D721Med (cell line): ENCODE results near the gene LRP3.
"Not testable (repeated sequence)": the region's sequence is repeated elsewhere in the genome, so short reads cannot be mapped to it uniquely, and the experiment has no call there.

Experiments used
- DNase-seq: peaks from one replicate; pipeline ENCODE4 v3.0.0; 2011; ENCODE audit warnings: low spot score; ENCODE audit not compliant: insufficient read length
- FAIRE-seq: peaks from 2 replicates; lab custom pipeline; 2011; peaks lifted over from hg19 to GRCh38; lab: Jason Lieb, UNC
- CTCF ChIP-seq: IDR thresholded peaks from 2 replicates; pipeline ENCODE4 v1.5.1; 2012; ENCODE audit warnings: mild to moderate bottlenecking, control low read depth; ENCODE audit not compliant: insufficient read depth; ENCODE audit errors: missing control alignments

LRP3 gene

DNA sequence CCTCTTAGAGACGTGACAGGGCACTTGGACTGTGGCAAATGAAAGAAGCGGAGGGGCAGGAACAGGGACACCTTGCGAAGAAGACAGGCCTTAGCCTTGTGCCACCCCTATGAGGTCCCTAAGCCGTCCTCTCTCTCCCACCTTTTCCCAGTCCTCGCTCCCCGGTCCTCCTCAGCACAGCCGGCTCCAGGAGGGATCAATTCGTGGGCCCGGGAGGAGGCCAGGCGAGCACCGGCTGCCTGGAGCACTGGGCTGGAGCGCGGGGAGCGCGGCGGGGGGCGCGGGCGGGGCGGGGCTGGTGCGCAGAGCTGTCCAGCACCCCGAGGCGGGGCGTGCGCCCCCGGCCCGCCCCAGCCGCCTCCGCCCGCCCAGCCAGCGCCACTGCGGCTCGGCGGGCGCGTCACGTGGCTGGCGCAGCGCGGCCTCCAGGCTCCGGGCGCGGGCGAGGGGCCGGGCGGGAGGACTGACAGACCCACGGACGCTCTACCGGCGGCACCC lies at the start of gene LRP3:
Gene LRP3 (plus strand): TSS at position 466 of the 498 bp plus-strand sequence. CDS start 456 bp downstream, outside the sequence.
- DNase-seq (peak; percentile 46), FAIRE-seq (no peak)
- TF ChIP-seq CTCF: no peak

- no peak for TF ChIP-seq CTCF
- no peak for DNase-seq
- no peak for FAIRE-seq
Observed at GRCh38 chr19:33146209-33146608, 47.9 kb upstream of the LRP3 start.

- no peak for DNase-seq
- no peak for TF ChIP-seq CTCF
- no peak for FAIRE-seq
Observed at GRCh38 chr19:33147538-33147937, 46.6 kb upstream of the LRP3 start.

- no peak for TF ChIP-seq CTCF
- no peak for FAIRE-seq
- DNase-seq: no peak
Observed at GRCh38 chr19:33150852-33151518, 43.1 kb upstream of the LRP3 start.

GRCh38 chr19:33152176-33152575 lies 42.0 kb upstream of the LRP3 start:
- FAIRE-seq (no peak), DNase-seq (no peak)
- TF ChIP-seq CTCF: no peak

DNA sequence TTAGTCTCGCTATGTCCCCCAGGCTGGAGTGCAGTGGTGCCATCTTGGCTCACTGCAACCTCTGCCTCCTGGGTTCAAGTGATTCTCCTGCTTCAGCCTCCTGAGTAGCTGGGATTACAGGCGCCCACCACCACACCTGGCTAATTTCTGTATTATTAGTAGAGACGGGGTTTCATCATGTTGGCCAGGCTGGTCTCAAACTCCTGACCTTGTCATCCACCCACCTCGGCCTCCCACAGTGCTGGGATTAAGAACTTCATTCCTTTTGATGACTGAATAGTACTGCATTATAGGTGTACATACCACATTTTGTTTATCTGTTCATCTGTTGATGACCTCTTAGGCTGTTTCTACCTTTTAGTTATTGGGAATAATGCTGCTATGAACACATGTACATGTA lies 41.5 kb upstream of the LRP3 start:
- FAIRE-seq, DNase-seq: not testable (repeated sequence)

DNA sequence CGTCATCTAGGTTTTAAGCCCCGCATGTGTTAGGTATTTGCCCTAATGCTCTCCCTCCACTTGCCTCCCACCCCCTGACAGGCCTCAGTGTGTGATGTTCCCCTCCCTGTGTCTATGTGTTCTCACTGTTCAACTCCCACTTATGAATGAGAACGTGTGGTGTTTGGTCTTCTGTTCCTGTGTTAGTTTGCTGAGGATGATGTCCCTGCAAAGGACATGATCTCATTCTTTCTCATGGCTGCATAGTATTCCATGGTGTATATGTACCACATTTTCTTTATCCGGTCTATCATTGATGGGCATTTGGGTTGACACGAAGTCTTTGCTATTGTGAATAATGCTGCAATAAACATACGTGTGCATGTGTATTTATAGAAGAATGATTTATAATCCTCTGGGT lies 39.8 kb upstream of the LRP3 start:
- FAIRE-seq: not testable (repeated sequence)

DNA sequence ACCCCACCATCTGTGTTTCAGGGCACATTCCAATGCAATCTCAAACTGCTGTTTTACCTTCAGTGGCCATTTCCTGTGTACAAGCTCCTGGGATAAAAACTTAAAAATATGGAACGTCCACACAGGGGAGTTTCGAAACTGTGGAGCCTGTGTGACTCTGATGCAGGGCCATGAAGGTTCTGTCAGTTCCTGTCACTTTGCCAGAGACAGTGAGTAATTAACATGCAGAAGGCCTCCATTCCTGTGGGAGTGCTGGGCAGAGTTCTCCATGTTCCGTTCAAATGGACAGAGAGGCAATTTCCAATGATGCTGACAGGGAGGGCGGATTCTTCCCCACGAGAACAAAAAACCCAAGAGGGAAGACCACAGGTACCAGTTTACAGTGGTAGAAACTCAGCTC lies 37.8 kb upstream of the LRP3 start:
- TF ChIP-seq CTCF: no peak
- DNase-seq: no peak
- FAIRE-seq: no peak

More for the DNA sequence above, 39.8 kb upstream of the LRP3 start:
- DNase-seq: not testable (repeated sequence)
